OCI-LY3 (cell line): ENCODE measurements around the gene NDUFA7.
"Not testable (repeated sequence)": the region's sequence is repeated elsewhere in the genome, so short reads cannot be mapped to it uniquely, and the experiment has no call there.

Experiments
- H2AFZ ChIP-seq: fragments of 200-600, 300-600 bp; shearing (Covaris generic); 2 replicates; pipeline ENCODE4 v1.6.0; 2014; ENCODE audit warnings: antibody characterized with exemption, low read depth, low read length
- H3K27ac ChIP-seq: fragments of 200-600, 300-600 bp; sonication (generic); 2 replicates; pipeline ENCODE4 v1.5.1; 2014; ENCODE audit warnings: mild to moderate bottlenecking, low read length, moderate library complexity, mixed read lengths
- H3K27me3 ChIP-seq: fragments of 200-600, 300-600 bp; sonication (generic); 2 replicates; pipeline ENCODE4 v1.6.1; 2014; ENCODE audit warnings: low read depth, low read length, mixed read lengths
- H3K36me3 ChIP-seq: fragments of 200-600, 300-600 bp; sonication (generic); replicated peaks from 2 replicates; pipeline ENCODE3; 2014; ENCODE audit warnings: low read depth, low read length, mixed read lengths
- H3K4me1 ChIP-seq: fragments of 300-600, 200-600 bp; sonication (generic); 2 replicates; pipeline ENCODE4 v1.6.1; 2014; ENCODE audit warnings: low read length, mixed read lengths
- H3K4me2 ChIP-seq: fragments of 200-600, 300-600 bp; sonication (generic); 2 replicates; pipeline ENCODE4 v1.6.1; 2014; ENCODE audit warnings: low read length, mixed read lengths
- H3K4me3 ChIP-seq: fragments of 300-600, 200-600 bp; sonication (generic); 2 replicates; pipeline ENCODE4 v1.5.1; 2014; ENCODE audit warnings: antibody characterized with exemption, mild to moderate bottlenecking, low read length, moderate library complexity
- H3K79me2 ChIP-seq: fragments of 300-600, 200-600 bp; shearing (Covaris generic); 2 replicates; pipeline ENCODE4 v1.6.1; 2014; ENCODE audit warnings: mild to moderate bottlenecking, low read length, mixed read lengths
- H3K9ac ChIP-seq: fragments of 300-600, 200-600 bp; shearing (Covaris generic); 2 replicates; pipeline ENCODE4 v1.6.0; 2014; ENCODE audit warnings: mild to moderate bottlenecking, low read length, moderate library complexity
- H3K9me3 ChIP-seq: fragments of 200-600, 300-600 bp; shearing (Covaris generic); 2 replicates; pipeline ENCODE4 v1.6.1; 2014; ENCODE audit warnings: low read length, mixed read lengths; ENCODE audit not compliant: insufficient read depth
- H4K20me1 ChIP-seq: fragments of 200-600, 300-600 bp; sonication (generic); 2 replicates; pipeline ENCODE4 v1.6.1; 2016; ENCODE audit warnings: low read length, mixed read lengths; ENCODE audit not compliant: insufficient read depth
- CTCF ChIP-seq: fragments of 200-600, 300-600 bp; sonication (generic); IDR thresholded peaks from 2 replicates; pipeline ENCODE4 v1.5.1; 2014; ENCODE audit warnings: antibody characterized with exemption, low read length, low read depth
- EZH2phosphoT487 ChIP-seq: fragments of 200-600 bp; shearing (Covaris generic); IDR thresholded peaks from 2 replicates; pipeline ENCODE4 v1.6.1; 2018; ENCODE audit warnings: antibody characterized with exemption, mixed run types, low read depth

NDUFA7 gene

GRCh38 chr19:8352134-8352827, 31.1 kb upstream of the NDUFA7 start:
- H4K20me1 ChIP-seq, result no peaks in the 10 kb centered on the region
- H2AFZ ChIP-seq, result no peak overlapping the region
- no peak overlapping the region for H3K27ac ChIP-seq
- H3K9ac ChIP-seq, result no peak overlapping the region
- H3K36me3 ChIP-seq, result no peaks in the 10 kb centered on the region
- no peak overlapping the region for H3K4me3 ChIP-seq
- no peaks in the 10 kb centered on the region for H3K79me2 ChIP-seq
- no peak for TF ChIP-seq EZH2phosphoT487
- TF ChIP-seq CTCF, result no peak
- H3K9me3 ChIP-seq, result no peaks in the 10 kb centered on the region
- H3K4me2 ChIP-seq, result no peak overlapping the region; the same call in 1 of the 2 replicates
- H3K4me1 ChIP-seq, result 0 out of 2 replicates have a peak, but pooled peaks cover 2% of the 10 kb centered on the region
- peaks cover 7% of the 10 kb centered on the region for H3K27me3 ChIP-seq

GRCh38 chr19:8349629-8350372, 28.6 kb upstream of the NDUFA7 start:
- not testable (repeated sequence) for H3K27ac ChIP-seq, H3K79me2 ChIP-seq, H3K4me2 ChIP-seq, H3K27me3 ChIP-seq, H3K4me3 ChIP-seq, H3K9ac ChIP-seq, H3K4me1 ChIP-seq, H3K9me3 ChIP-seq, H4K20me1 ChIP-seq, H3K36me3 ChIP-seq, H2AFZ ChIP-seq

GRCh38 chr19:8343483-8343844, 22.3 kb upstream of the NDUFA7 start:
- Histone ChIP-seq H3K4me1 (no peaks in the 10 kb centered on the region), H2AFZ (no peak overlapping the region), H3K27me3 (no peaks in the 10 kb centered on the region), H3K9ac (no peak overlapping the region), H3K4me2 (no peak overlapping the region), H3K36me3 (no peaks in the 10 kb centered on the region), H3K27ac (no peak overlapping the region), H3K4me3 (no peak overlapping the region), H4K20me1 (no peaks in the 10 kb centered on the region), H3K79me2 (no peaks in the 10 kb centered on the region), H3K9me3 (no peaks in the 10 kb centered on the region)
- TF ChIP-seq EZH2phosphoT487, result no peak
- no peak for TF ChIP-seq CTCF

- no peak within 1 kb of the TSS for H3K4me2 ChIP-seq
- H3K27me3 ChIP-seq, result no peaks in the 10 kb centered on the region
- no peaks in the 10 kb centered on the region for H3K36me3 ChIP-seq
- H3K27ac ChIP-seq, result no peak within 1 kb of the TSS
- H3K4me1 ChIP-seq, result no peaks in the 10 kb centered on the region
- no peaks in the 10 kb centered on the region for H3K9me3 ChIP-seq
- no peak within 1 kb of the TSS for H2AFZ ChIP-seq
- H3K4me3 ChIP-seq, result no peak within 1 kb of the TSS
- no peaks in the 10 kb centered on the region for H3K79me2 ChIP-seq
- H3K9ac ChIP-seq, result no peak within 1 kb of the TSS
- no peak for TF ChIP-seq CTCF
- no peak for TF ChIP-seq EZH2phosphoT487
- H4K20me1 ChIP-seq, result no peaks in the 10 kb centered on the region
Measured at GRCh38 chr19:8342684-8343482, 21.7 kb upstream of the NDUFA7 start, which contains the start of gene KANK3. KANK3 (minus strand) TSS chr19:8343262; CDS start chr19:8337828, 5,434 bp downstream.
